GM12892 (cell line): ENCODE measurements around the gene EPN2.

ENCODE experiments used
- POLR2A ChIP-seq: IDR thresholded peaks from 2 replicates; pipeline ENCODE4 v1.6.1; 2011; ENCODE audit warnings: low read depth, low read length, control low read depth
- POLR2AphosphoS5 ChIP-seq: IDR thresholded peaks from 2 replicates; pipeline ENCODE4 v1.6.1; 2011; ENCODE audit warnings: low read depth, low read length, control low read depth

GRCh38 chr17:19369846-19370492, 132.8 kb downstream of the EPN2 start:
- no peak for TF ChIP-seq POLR2AphosphoS5
- no peak for TF ChIP-seq POLR2A
